ENCODE data around the gene CEP350.
"Not testable (repeated sequence)": the region's sequence is repeated elsewhere in the genome, so short reads cannot be mapped to it uniquely, and the experiment has no call there.

Gene CEP350

DNA sequence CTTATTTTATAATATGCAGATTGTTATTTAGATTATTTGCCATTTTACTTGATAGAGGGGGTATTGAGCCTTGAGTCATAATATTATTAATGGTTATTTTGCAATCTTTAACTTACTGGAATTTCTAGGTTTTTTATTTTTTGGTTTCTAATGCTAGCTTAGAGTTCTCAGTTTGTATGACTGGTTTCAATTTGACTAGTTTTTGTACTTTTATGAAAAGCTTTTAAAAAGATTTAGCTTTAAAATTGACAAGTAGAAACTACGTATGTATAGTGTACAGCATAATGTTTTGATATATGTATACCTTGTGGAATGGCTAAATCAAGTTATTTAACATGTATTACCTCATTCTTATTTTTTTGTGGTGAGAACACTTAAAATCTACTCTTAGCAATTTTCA, 41.5 kb downstream of the CEP350 start:
- no peak for DNase-seq

DNA sequence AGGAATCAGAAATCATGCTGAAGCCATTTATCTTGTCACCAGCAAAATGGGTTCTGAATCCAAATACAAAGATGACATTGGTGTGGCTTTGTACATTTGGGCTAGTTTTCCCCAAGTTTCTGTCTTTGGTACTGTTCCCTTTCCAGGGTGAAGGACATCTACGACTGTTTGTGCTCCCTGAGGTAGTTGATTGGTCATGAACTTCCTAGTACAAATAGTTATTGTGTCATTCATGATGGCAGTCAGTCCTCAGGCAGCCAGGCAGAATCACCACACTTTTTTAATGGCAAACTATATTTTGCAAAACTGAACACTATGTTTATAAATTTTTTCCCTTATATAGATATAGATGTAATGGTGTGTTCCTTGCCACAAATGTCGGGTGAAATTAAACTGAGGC, 46.0 kb downstream of the CEP350 start:
- DNase-seq: no peak

DNA sequence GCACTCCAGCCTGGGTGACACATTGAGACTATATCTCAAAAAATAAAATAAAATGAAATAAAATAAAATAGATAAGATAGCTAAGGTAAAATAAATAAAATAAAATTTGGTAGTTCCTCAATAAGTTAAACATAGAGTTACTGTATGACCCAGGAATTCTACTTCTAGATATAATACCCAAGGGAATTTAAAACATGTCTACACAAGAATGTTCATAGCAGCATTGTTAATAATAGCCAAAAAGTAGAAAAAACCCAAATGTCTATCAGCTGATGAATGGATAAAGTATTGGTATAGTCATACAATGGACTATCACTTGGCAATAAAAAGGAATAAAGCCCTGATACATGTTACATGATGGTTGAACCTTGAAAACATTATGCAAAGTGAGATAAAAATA, 47.8 kb downstream of the CEP350 start:
- DNase-seq: no peak

DNA sequence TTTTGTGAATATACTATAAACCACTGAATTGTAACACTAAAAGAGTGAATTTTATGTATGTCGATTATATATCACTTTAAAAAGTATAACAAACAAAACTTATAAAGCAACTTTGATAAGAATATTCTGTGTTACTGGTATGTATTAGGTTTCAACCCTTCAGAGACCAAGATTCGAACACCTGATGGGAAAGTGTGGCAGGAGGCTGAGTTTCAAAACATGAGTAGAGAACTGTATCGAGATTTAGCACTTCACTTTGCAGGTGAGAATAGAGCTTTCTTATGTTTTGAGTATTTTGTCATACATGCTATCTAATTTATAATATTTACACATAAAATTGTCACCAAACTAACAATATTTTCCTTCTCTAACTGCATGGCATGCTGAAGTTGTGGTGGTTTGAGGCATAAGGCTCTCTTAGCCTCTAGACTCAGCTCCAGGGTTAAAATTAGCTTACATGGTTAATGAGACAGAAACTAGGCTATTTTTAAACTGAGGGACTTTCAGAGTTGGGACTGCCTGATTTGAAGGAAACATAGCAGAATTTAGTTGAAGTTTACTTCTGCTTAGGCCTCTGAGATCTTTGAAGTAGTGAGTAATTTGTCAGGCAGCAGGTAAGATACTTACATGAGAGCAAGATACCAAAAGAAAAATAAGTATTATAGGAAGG, 48.6 kb downstream of the CEP350 start:
- no peak for DNase-seq

DNA sequence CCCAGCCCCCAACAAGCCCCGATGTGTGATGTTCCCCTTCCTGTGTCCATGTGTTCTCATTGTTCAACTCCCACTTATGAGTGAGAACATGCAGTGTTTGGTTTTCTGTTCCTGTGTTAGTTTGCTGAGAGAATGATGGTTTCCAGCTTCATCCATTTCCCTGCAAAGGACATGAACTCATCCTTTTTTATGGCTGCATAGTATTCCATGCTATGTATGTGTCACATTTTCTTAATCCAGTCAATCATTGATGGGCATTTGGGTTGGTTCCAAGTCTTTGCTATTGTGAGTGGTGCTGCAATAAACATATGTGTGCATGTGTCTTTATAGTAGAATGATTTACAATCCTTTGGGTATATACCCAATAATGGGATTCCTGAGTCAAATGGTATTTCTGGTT, 52.2 kb downstream of the CEP350 start:
- DNase-seq: not testable (repeated sequence)

DNA sequence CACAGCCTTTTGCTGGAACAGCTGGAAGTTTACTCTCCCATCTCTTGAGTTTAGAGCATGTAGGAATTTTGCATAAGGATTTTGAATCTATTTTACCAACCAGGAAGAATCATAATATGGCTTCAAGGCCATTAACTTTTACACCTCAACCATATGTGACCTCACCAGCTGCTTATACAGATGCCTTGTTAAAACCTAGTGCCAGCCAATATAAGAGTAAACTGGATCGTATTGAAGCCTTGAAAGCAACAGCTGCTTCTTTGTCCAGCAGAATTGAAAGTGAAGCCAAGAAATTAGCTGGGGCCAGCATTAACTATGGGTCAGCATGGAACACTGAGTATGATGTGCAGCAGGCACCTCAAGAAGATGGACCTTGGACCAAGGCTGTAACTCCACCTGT, 65.4 kb downstream of the CEP350 start:
- DNase-seq: no peak

DNA sequence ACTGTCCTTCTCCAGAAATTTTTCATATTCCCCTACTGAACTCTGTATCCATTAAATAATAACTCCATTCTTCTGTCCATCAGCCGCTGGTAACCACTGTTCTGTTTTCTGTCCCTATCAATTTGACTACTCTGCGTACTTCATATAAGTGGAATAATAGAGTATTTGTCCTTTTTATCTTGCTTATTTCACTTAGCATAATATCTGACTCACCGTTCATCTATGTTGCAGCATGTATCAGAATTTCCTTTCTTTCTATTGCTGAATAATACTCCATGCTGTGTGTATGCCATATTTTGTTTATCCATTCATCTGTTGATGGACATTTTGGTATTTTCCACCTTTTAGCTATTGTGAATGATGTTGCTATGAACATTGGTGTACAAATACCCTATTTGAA, 71.9 kb downstream of the CEP350 start:
- DNase-seq: no peak

DNA sequence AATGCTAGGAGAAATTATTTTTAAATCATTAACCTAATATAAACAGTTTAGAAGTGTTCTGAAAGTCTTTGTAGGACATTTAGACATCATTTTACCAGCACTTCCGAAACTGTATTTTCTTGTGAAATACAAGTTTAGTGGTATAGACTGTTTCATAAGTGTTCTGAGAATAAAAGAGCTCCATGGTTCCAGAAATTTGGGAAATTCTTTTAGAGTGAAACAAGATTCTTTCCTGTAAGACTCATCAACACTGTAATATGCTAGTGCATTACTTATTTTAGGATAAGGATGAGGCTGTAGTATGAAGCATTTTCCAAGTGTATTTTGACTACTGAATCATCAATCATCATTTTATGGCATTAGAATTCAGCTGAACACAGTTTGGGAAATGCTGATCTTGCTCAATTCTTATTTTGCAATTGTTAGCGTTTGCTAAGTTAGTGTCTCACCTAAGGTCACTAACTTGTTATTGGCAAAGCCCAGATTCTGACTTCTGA, 73.4 kb downstream of the CEP350 start:
- DNase-seq: no peak

DNA sequence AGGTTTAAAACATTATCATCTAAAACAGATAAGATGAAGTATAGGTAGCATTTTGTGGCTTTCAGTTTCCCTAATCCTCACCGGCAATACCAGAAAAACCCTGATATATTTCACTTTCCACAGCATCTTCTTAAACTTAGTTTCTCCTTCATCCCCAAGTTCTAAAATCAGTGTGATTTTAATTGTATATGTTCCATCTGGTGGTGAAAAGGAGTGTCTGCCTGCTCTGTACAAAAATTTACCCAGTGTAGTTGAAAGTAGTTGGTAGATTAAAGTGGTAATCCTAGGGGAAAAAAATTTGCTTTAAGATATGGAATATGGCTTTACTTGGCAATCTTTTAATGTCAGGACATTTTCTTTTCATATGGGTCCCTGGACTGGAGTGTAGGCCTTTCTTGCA, 74.3 kb downstream of the CEP350 start:
- no peak for DNase-seq

DNA sequence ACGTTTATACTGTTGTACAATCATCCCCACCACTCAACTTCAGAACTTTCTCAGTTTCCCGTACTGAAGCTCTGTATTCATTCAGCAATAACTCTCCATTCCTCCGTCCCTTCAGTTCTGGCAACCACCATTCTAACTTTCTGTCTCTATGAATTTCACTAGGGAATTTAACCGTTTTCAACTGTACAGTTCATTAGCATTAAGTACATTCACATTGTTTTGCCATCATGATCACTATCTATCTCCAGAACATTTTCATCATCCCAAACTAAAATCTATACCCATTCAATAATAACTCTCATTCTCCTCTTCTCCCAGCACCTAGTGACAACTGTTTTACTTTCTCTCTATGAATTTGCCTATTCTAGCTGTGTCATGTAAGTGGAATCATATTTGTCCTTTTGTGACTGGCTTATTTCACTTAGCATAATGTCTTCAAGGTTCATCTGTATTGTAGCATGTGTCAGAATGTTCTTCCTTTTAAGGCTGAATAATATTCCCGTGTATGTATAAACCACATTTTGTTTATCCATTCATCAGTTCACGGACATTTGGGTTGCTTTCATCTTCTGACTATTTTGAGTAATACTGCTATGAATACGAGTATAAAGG, 75.0 kb downstream of the CEP350 start:
- no peak for DNase-seq

DNA sequence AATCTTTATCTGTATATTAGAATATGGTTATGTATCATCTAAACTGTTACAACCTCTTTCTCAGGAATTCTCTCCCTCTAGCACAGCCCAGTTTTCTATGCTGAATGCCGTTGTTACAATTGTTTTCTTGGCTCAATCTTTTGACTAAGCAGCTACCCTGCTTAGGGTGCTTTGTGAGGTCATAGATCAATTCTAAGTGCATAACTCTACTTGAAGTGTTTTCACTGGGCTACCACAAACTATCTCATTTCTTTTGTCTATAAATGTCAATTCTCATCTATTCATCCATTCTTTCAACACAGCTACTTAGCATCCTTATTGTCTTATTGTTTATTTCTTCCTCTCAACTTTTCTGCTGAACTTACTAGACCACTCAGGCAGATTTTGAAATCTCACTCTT, 77.1 kb downstream of the CEP350 start:
- DNase-seq: no peak

DNA sequence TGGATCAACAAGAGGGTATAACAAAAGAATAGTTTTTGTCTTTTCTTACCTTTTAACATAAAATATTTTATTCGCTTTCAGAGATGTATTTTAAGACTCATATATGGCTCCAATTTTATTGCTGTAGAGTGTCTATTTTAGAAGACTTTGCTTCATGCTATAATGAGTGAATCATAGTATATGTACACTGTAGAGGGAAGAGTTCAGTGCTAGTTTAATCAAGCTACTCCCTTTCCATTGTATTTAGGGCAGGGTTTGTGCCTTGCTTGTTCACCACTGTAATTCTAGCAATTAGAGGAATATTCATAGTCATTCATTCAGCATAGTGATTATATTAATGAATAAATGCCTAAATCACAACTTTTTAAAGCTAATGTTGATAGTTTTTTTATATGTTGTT, 78.8 kb downstream of the CEP350 start:
- no peak for DNase-seq

DNA sequence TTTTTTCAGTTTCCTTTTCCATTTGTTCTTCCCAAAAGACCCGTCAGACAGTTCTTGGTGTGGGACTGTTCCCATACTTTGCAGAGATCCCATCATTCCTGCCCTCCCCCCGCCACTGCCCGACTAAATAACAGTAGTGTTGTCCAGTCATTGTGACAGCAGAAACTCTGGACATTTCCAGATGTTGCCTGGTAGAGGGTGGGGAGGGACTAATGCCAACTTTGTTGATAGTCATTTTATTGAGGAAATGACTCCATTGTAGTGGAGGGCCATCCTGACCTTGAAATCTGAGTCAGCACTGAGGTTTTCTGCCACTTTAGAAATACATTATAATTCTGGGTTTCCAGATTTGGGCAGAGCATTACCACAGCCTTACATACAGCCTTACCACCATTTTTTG, 85.4 kb downstream of the CEP350 start:
- DNase-seq: no peak

DNA sequence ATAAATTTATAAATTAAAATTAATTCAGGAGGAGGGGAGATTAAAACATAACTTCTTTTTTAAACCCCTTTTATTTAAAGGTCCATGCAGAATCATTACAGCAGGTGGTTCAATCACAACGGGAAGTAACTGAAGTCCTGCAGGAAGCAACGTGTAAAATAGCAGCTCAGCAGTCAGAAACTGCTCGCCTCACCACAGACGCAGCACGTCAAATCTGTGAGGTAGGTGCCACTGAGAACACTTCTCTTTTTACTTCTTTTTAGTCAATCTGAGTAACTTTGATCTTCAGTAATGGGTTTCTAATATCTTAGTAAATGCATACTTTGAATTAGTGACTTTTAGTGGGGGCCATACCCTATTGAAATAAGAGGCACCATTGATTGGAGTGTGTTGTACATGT, 87.0 kb downstream of the CEP350 start:
- no peak for DNase-seq

DNA sequence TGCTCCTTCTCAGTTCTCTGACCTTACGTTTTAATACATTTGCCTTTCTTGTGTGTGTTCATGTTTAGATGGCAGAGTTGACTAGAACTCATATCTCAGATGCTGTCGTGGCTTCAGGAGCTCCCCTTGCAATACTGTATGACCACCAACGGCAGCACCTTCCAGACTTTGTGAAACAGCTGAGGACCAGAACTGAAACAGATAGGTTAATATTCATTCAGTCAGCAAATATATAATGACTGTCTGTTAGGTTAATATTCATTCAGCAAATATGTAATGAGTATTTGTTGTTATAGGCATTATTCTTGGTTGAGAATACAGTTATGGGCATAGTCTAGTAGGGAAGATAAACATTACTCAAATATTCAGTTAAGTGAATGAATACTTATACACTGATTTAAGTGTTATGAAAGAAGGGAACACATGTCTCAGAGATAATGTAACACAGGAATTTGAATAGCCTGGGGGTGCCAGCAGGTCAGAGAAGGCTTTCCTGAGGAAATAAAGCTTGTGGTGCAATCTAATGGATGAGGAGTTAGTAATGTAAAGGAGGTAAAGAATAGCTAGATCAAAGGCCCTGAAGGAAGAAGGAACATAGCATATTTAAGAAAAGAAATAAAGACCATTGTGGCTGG, 88.5 kb downstream of the CEP350 start:
- DNase-seq: no peak

DNA sequence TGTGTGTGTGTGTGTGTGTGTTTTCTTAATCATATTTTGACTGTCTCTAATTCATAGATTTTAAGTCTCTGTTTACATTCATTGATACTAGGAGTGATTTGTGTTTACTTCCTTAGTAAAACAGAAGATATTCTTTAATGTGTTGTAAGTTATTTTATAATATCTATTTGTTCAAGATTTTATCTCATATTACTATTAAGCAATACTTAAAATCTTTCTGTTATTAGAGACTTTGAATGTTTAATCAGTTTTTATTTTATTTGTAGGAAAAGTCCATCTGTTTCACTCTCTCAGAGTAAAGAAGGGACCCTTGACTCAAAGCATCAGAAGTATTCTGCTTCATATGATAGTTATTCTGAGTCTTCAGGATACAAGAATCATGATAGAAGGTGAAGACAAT, 89.2 kb downstream of the CEP350 start:
- no peak for DNase-seq

DNA sequence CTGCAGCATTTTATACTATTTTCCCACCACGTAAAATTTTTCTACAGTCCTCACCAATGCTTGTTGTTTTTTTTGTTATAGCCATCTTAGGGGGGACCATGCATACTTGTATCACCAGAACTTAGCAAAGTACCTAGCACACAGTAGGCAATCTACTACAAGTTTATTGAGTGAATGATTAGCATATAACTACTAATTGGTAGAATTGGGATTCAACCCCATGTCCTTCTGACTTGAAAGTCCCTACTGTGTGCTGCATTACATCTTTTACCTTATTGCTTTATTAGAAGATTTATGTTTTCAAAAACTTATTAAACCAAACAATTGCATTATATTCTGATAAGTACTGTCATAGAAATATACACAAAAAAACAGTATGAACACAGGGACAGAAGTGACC, 92.1 kb downstream of the CEP350 start:
- no peak for DNase-seq

DNA sequence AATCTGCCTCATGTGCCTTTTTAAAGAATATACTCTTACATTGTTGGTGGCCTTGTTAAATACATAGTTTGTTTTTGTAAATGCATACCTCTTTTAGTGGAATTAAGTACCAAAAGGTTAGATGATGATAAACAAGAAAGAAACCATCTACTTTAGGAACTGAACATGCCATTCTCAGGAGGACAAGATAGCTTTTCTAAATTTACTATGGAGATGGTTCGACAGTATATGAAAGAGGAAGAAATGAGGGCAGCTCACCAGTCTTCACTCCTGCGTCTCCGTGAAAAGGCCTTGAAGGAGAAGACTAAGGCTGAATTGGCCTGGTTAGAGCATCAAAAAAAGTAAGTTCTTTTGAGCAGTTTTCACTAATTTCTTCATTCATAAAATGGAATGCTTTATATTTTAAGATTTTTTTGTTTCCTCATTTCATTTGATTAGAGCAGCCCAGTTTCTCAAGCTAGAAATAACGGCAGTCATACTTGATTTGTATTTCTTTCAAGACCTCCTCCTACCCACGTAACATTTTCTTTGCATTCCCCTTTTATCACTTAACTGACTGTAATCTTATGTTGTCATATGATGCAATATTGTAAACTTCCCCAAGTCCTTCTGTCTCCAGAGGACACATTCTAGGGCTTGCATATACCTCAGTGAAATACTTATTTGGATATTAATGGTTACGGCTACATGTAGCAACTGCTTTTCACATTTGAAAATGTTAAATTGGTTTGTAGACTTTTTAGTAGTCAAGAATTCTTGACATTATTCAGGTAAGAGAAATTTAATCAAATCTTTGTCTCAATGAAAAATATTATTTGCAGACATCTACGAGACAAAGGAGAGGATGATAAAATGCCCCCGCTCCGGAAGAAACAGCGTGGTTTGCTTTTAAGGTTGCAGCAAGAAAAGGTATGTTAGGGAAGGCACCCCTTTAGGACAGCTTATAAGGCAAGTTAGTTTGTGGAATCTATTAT, 99.3 kb downstream of the CEP350 start:
- no peak for DNase-seq

DNA sequence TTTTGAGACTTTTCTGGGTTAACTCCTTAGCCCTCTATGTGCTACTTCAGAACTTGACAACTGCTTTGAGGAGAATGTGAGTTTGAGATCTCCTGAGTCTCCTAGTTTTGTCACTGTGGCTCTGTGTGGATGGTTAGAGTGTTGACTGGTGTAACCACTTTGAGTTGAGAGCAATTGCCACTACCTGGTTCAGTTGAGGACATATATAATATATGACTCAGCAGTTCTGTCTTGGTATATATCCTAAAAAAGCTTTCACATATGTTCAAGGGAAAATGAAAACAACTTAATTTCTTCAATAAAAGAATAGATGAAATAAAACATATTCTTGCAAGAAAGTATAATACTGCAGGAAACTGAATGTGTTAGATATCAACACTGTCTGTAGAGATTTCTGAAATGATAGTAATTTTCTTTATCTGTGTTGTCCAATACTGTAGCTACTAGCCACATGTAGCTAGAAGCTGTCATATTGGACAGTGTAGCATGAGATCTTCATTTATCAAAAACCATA, 103.3 kb downstream of the CEP350 start:
- no peak for DNase-seq

DNA sequence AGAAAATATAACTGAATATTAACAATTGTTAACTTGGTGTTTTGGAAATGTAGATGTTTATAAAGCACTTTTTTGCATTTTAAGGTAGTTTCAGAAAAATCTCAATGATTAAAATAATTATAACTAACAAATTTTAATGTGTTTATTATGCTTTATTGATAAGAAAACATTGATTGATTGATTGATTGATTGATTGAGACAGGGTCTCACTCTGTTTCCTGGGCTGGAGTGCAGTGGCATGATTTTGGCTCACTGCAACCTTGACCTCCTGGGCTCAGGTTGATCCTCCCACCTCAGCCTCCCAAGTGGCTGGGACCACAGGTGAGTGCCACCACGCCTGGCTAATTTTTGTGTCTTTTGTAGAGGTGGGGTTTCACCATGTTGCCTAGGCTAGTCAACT, 106.4 kb downstream of the CEP350 start:
- no peak for DNase-seq

DNA sequence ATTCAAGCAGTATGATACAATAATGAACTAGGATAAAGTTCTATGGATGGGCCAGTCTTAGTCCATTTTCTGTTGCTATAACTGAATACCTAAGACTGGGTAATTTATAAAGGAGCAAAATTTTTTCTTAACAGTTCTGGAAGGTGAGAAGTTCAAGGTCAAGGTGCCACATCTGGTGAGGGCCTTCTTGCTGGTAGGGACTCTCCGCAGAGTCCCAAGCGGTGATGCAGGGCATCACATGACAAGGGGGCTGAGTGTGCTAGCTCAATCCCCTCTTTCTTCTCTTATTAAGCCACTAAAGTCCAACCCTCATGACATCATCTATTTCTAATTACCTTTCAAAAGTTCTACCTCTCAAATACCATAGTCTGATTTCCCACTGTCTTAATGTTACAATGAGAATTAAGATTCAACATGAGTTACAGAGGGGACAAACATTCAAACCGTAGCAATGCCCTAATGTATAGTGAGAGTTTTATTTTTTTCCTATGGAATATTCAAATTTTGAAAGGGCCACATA, 107.9 kb downstream of the CEP350 start:
- no peak for DNase-seq

DNA sequence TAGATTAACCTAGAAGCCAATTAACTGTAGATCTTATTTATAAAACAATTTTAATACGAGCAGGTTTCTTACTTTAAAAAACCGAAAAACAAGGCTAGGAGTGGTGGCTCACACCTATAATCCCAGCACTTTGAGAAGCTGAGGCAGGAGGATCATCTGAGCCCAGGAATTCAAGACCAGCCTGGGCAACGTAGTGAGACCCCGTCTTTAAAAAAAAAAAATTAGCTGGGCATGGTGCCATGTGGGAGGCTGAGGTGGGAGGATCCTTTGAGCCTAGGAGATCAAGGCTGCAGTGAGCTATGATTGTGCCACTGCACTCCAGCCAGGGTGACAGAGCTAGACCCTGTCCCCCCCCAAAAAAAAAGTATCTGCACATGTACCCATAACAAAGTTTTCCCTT, 110.8 kb downstream of the CEP350 start:
- no peak for DNase-seq

DNA sequence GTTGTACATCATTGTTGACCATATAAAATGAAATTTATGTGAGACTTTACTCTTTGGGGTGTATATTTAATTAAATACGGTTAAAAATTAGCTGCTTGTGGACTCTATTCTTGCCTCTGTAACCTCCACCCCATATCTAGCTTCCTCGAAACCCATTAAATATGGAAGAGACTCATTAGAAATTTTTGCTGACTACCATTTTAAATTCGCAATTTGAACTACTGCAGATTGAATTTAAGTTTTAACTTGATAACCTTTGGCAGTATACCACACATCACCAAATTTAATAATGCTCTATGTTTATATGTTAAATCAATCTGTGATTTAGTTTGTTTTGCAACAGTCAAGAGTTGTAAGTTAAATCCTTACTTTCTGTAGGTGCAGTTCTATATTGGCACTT, 111.5 kb downstream of the CEP350 start:
- DNase-seq: no peak

Measured in CD4-positive, alpha-beta T cell treated with Interferon gamma for 1 hour (primary cell).